OCI-LY1 (cell line): ENCODE measurements around the gene YEATS2.
A peak's percentile ranks its signal among the peaks of the same experiment; 100 is the strongest.

Experiments used
- H2AFZ ChIP-seq: fragments of 200-600 bp; sonication (generic), shearing (Covaris generic); 2 replicates; pipeline ENCODE4 v1.6.0; 2014; ENCODE audit warnings: antibody characterized with exemption, mild to moderate bottlenecking, low read length
- H3F3A ChIP-seq: fragments of 200-600 bp; sonication (generic), shearing (Covaris generic); 2 replicates; pipeline ENCODE4 v1.6.0; 2014; ENCODE audit warnings: mild to moderate bottlenecking, antibody characterized with exemption, low read length, moderate library complexity; ENCODE audit not compliant: insufficient read depth
- H3K27ac ChIP-seq: fragments of 200-600 bp; sonication (generic); 2 replicates; pipeline ENCODE4 v1.5.1; 2014; ENCODE audit warnings: low read length, mixed run types, mild to moderate bottlenecking, low read depth; ENCODE audit not compliant: poor library complexity, severe bottlenecking
- H3K27me3 ChIP-seq: fragments of 200-600 bp; sonication (generic); 2 replicates; pipeline ENCODE4 v1.6.0; 2014; ENCODE audit warnings: antibody characterized with exemption, mild to moderate bottlenecking, low read length, moderate library complexity; ENCODE audit not compliant: insufficient read depth
- H3K36me3 ChIP-seq: fragments of 200-600 bp; sonication (generic); 2 replicates; pipeline ENCODE4 v1.6.1; 2014; ENCODE audit warnings: mild to moderate bottlenecking, antibody characterized with exemption, low read length, moderate library complexity, mixed read lengths; ENCODE audit not compliant: insufficient read depth
- H3K4me1 ChIP-seq: fragments of 200-600 bp; sonication (generic); 2 replicates; pipeline ENCODE4 v1.5.1; 2014; ENCODE audit warnings: mild to moderate bottlenecking, low read length, moderate library complexity; ENCODE audit not compliant: insufficient read depth, severe bottlenecking
- H3K4me2 ChIP-seq: fragments of 200-600 bp; sonication (generic), shearing (Covaris generic); 2 replicates; pipeline ENCODE4 v1.6.1; 2014; ENCODE audit warnings: low read length
- H3K4me3 ChIP-seq: fragments of 200-600 bp; sonication (generic); 2 replicates; pipeline ENCODE4 v1.5.1; 2014; ENCODE audit warnings: low read length, low read depth, mild to moderate bottlenecking, mixed read lengths; ENCODE audit not compliant: poor library complexity, severe bottlenecking
- H3K79me2 ChIP-seq: fragments of 200-600 bp; shearing (Covaris generic); 2 replicates; pipeline ENCODE4 v1.6.1; 2016; ENCODE audit warnings: mixed run types, low read length, mixed read lengths; ENCODE audit not compliant: insufficient read depth
- H3K9ac ChIP-seq: fragments of 200-600 bp; sonication (generic), shearing (Covaris generic); 2 replicates; pipeline ENCODE4 v1.6.1; 2014; ENCODE audit warnings: mild to moderate bottlenecking, low read length, mixed read lengths
- H3K9me2 ChIP-seq: fragments of 200-600 bp; sonication (generic), shearing (Covaris generic); 2 replicates; pipeline ENCODE4 v1.6.1; 2014; ENCODE audit warnings: low read depth, mild to moderate bottlenecking, low read length, mixed read lengths
- H3K9me3 ChIP-seq: fragments of 200-600 bp; shearing (Covaris generic); 2 replicates; pipeline ENCODE4 v1.6.1; 2014; ENCODE audit warnings: low read length, mixed read lengths
- H4K20me1 ChIP-seq: fragments of 200-600 bp; sonication (generic), shearing (Covaris generic); 2 replicates; pipeline ENCODE4 v1.6.0; 2016; ENCODE audit warnings: mild to moderate bottlenecking, low read length; ENCODE audit not compliant: insufficient read depth
- EZH2 ChIP-seq: fragments of 200-600 bp; sonication (generic), shearing (Covaris generic); IDR thresholded peaks from 2 replicates; pipeline ENCODE4 v1.8.0; 2017; ENCODE audit warnings: borderline replicate concordance, mixed run types, mild to moderate bottlenecking, antibody characterized with exemption, low read length, moderate library complexity, mixed read lengths
- TF ChIP-seq, protein P1 (sequence below): fragments of 200-600 bp; sonication (generic), shearing (Covaris generic); IDR thresholded peaks from 2 replicates; pipeline ENCODE4 v1.5.1; 2017; ENCODE audit warnings: mild to moderate bottlenecking, antibody characterized with exemption, low read length, moderate library complexity, mixed read lengths

Gene YEATS2

DNA sequence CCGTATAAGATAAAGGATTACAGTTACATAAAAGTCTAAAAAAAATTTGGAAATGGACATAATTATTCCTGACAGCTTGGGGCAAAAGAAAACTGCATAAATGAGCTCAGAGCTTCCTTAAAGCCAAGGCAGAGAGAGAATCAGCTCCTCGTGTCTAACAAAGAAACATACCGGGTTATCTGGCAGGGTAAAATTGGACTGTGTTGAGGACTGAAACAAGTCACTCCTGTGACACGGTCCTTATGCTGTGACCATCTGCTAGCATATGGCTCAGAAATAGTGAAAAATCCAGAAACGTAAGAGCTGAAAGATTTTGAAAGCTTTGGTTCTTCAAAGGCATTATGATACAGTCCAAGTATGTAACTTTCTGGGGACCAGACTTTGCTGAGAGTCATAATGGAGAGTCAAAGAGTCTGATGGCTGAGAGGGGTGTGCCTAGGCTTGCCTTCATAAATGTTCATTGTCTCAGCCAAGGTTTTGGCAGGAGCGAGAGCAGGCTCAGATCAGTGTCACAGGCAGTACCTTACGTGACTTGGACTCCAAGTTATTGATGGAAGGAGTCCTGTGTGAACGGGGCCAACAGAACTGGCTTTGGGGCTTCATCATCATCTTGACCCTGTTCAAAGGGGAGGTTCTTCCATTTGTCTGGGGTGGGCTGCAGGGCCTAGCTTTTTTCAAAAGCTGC lies 115.3 kb downstream of the YEATS2 start:
- no peaks in the 10 kb centered on the region for H3K9me3 ChIP-seq
- peaks cover 5% of the 10 kb centered on the region for H3F3A ChIP-seq

DNA sequence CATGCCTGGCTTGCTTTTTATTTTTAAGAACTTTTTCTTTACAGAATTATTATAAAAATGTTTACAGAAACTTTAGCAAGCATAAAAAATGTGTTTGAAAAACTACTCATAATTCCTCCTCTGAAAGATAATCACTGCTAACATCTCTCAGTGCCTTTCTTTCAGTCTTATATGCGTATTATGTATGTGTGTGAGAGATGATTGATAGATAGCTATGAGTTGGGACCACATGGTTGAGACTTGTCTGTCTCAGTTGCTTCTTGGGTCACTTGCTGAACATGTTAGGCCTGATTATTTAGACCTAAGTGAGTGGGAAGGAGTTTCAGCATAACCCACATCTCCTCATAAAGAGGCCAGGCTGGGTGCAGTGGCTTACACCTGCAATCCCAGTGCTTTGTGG lies 116.6 kb downstream of the YEATS2 start:
- H3F3A ChIP-seq = peaks cover 5% of the 10 kb centered on the region
- H3K9ac ChIP-seq = no peak overlapping the region
- H3K4me1 ChIP-seq = peaks cover 22% of the 10 kb centered on the region
- no peak overlapping the region for H3K27ac ChIP-seq
- H3K9me3 ChIP-seq = no peaks in the 10 kb centered on the region
- no peaks in the 10 kb centered on the region for H3K27me3 ChIP-seq
- no peak overlapping the region for H2AFZ ChIP-seq
- H3K4me2 ChIP-seq = no peak overlapping the region
- H3K79me2 ChIP-seq = no peaks in the 10 kb centered on the region
- H3K9me2 ChIP-seq = no peaks in the 10 kb centered on the region
- TF ChIP-seq, protein P1, sequence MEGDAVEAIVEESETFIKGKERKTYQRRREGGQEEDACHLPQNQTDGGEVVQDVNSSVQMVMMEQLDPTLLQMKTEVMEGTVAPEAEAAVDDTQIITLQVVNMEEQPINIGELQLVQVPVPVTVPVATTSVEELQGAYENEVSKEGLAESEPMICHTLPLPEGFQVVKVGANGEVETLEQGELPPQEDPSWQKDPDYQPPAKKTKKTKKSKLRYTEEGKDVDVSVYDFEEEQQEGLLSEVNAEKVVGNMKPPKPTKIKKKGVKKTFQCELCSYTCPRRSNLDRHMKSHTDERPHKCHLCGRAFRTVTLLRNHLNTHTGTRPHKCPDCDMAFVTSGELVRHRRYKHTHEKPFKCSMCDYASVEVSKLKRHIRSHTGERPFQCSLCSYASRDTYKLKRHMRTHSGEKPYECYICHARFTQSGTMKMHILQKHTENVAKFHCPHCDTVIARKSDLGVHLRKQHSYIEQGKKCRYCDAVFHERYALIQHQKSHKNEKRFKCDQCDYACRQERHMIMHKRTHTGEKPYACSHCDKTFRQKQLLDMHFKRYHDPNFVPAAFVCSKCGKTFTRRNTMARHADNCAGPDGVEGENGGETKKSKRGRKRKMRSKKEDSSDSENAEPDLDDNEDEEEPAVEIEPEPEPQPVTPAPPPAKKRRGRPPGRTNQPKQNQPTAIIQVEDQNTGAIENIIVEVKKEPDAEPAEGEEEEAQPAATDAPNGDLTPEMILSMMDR = no peak
- no peak for TF ChIP-seq EZH2
- no peak overlapping the region for H3K4me3 ChIP-seq
- peaks cover 53% of the 10 kb centered on the region for H3K36me3 ChIP-seq
- H4K20me1 ChIP-seq = no peaks in the 10 kb centered on the region

More for the DNA sequence above, 115.3 kb downstream of the YEATS2 start:
- Histone ChIP-seq H3K27me3 (no peaks in the 10 kb centered on the region), H3K4me3 (no peak overlapping the region), H3K4me2 (no peak overlapping the region), H4K20me1 (no peaks in the 10 kb centered on the region), H2AFZ (no peak overlapping the region), H3K27ac (no peak overlapping the region), H3K79me2 (no peaks in the 10 kb centered on the region), H3K4me1 (peaks cover 22% of the 10 kb centered on the region), H3K9ac (no peak overlapping the region), H3K36me3 (peaks cover 65% of the 10 kb centered on the region), H3K9me2 (no peaks in the 10 kb centered on the region)
- TF ChIP-seq, protein P1 = no peak
- TF ChIP-seq EZH2 = no peak

DNA sequence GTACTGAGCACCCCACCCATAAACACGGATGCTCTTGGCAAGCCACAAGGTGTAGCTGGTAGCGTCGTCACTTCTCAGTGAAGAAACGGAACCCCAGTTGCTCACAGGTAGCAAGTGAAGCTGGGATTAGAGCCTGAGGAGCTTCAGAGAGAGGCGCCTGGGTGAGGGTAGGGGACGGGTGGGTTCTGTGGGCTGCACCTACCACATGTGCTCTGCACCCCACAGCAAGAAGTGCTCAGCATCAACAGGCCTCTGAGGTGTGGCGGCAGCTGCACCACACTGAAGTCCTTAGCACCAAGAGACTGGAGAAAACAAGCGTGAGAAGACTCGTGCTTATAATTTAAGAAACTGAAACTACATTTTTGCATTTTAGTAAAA lies 118.0 kb downstream of the YEATS2 start:
- no peak overlapping the region for H2AFZ ChIP-seq
- peak overlapping the region; percentile 68 for H3K27ac ChIP-seq
- H3K4me1 ChIP-seq = peaks cover 22% of the 10 kb centered on the region
- peak overlapping the region; percentile 7; the same call in 1 of the 2 replicates for H3K9ac ChIP-seq
- H3K9me2 ChIP-seq = no peaks in the 10 kb centered on the region
- TF ChIP-seq EZH2 = no peak
- TF ChIP-seq, protein P1 = no peak
- peaks cover 40% of the 10 kb centered on the region for H3K36me3 ChIP-seq
- H3K27me3 ChIP-seq = no peaks in the 10 kb centered on the region
- no peaks in the 10 kb centered on the region for H3K9me3 ChIP-seq
- no peak overlapping the region for H3K4me3 ChIP-seq
- no peaks in the 10 kb centered on the region for H3K79me2 ChIP-seq
- peaks cover 5% of the 10 kb centered on the region for H3F3A ChIP-seq
- peak overlapping the region; percentile 9 for H3K4me2 ChIP-seq
- no peaks in the 10 kb centered on the region for H4K20me1 ChIP-seq
